Lower leg skin (tissue), 4 donors: ENCODE results near the gene UEVLD. TPM values are rescaled to one million over a fixed set of nuclear protein-coding genes. Genes with fewer than 3 reads are reported as not detected.

Experiments used
- DNase-seq, 2 donors: peaks; one replicate each; pipeline ENCODE4 v3.0.0-alpha.2; 2019; ENCODE audit warnings: low spot score in 2 of 2
- H3K4me3 ChIP-seq: fragments of 200-600 bp; sonication (generic); 2 replicates; pipeline ENCODE4 v1.5.1; 2017; ENCODE audit warnings: mild to moderate bottlenecking, low read depth; ENCODE audit not compliant: poor library complexity, severe bottlenecking
- POLR2A ChIP-seq, 2 donors: fragments of 450-650 bp; IDR thresholded peaks; one replicate each; pipeline ENCODE4 v1.6.1; 2016 to 2017; ENCODE audit warnings: antibody characterized with exemption in 2 of 2, mild to moderate bottlenecking in 1 of 2, moderate library complexity in 1 of 2
- WGBS, 2 donors: methylation state at CpG; one replicate each; pipeline ENCODE4 v1.1.5; 2018; 5-methylcytosine and 5-hydroxymethylcytosine counted together
- intact Hi-C: fragments of 100-400 bp; cut with DNase I; formaldehyde crosslinking; loops from one replicate; pipeline ENCODE4 v1.15.0; 2023; ENCODE audit warnings: low total_unique reads
- total RNA-seq, 4 donors: library from RNA; depleted of rRNA; stranded (reverse); fragments of >200 nt; gene quantifications; one replicate each; pipeline ENCODE4 v1.1.0, GENCODE V29; 2016
- TF ChIP-seq, protein P1 (sequence below), 3 donors: fragments of 450-650 bp; IDR thresholded peaks; one replicate each; pipeline ENCODE4 v1.5.1; 2016; ENCODE audit warnings: antibody characterized with exemption in 3 of 3, mild to moderate bottlenecking in 3 of 3, moderate library complexity in 2 of 3

The UEVLD gene
- 10 to 100 TPM; 21.4 to 50.2 (median 31.3) TPM for total RNA-seq

DNA sequence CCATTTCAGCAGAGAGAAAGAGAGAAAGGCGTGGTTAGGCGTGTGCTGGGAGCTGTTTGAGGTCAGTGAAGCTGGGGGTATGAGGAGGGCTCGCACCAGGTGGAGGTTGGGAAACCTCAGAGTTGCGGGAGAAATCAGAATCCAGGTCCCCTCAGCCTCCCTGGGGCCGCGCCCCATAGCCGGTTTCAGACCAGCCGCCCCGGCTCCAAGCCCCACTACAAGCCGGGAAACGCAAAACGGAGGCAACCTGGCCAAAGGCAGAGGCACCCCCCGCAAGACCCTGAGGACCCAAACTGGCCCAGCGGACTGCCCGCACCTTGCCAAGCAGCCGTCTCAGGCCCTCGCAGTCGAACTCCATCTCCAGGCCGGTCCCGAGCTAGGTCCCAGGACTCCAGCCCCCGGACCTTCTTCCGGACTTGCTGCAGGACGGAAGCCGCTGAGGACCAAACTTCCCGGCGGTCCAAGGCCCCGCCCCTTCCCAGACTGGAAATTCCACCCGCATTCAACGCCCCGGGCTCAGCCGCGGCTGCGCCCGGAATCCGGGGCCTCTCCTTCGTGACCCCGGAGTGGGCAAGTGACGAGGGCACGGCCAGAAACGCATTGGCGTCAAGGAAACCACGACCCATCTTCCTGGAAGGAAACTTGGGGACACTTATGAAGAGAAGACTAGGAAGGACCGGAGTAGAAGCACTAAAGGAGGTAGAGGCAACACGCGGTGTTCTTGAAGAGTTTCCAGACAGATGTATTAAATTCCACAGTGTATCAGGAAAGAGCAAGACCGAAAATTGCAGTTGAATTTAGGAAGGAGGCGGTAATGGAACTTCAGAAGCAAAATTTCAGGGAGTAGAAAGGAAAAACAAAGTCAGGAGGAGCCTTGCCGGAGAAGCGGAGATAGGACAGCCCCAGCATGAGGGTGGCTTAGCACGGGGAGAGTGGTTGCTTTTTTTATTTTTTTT is at the start of gene UEVLD:
TSS of gene UEVLD (minus strand) at position 438 of the 956 bp plus-strand sequence. CDS start at position 358, 80 bp downstream.
- TF ChIP-seq POLR2A (IDR thresholded peaks at IDR 0.05): no peak
- TF ChIP-seq, protein P1, sequence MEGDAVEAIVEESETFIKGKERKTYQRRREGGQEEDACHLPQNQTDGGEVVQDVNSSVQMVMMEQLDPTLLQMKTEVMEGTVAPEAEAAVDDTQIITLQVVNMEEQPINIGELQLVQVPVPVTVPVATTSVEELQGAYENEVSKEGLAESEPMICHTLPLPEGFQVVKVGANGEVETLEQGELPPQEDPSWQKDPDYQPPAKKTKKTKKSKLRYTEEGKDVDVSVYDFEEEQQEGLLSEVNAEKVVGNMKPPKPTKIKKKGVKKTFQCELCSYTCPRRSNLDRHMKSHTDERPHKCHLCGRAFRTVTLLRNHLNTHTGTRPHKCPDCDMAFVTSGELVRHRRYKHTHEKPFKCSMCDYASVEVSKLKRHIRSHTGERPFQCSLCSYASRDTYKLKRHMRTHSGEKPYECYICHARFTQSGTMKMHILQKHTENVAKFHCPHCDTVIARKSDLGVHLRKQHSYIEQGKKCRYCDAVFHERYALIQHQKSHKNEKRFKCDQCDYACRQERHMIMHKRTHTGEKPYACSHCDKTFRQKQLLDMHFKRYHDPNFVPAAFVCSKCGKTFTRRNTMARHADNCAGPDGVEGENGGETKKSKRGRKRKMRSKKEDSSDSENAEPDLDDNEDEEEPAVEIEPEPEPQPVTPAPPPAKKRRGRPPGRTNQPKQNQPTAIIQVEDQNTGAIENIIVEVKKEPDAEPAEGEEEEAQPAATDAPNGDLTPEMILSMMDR (IDR thresholded peaks at IDR 0.05): no peak
- DNase-seq: peak; percentile 87 to 97
- intact Hi-C loops: no loop called here

DNA sequence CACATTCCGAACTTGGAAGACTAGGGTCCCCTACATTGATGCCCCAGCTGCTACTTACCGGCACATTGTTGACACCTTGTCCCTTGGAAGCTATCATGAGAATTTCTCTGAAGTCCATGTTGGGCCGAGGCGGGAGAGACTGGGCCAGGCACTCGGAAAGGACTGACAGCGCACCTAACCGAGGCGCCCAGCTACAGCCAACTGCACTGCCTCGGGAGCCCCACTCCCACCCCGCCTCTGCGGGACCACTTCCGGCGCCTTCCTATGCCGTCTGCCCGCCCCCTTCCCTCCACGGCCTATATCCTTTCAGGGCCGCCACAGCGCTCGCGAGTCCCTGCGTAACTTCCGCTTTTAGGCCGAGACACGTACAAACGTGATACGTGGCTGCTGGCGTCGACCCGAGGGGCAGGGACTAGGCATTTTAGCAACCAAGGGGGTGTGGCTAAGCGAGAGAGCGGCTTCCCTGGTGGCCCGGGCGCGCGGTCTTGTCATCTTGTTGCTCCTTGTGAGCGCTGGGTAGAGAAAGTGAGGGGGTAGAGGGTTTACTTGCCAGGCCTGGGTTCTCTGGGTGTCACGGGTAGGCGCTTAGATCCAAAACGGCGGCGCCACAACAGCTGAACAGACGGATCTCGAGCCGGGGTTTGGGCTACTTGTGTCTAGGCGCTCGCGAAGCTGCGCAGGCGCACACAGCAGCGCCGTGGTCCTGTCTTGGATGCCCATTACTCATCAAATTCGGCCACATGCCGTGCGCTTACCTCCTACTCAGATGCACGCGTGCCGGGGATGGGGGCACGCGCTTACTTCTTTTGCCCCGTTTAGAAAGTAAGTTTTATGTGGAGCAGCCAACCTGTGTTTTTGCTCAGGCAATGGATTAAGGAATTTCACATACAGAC is 45.9 kb upstream of the UEVLD start, which contains the start of gene SPTY2D1:
TSS of gene SPTY2D1 (minus strand) at position 203 of the 893 bp plus-strand sequence. CDS start at position 118, 85 bp downstream.
- 0 to 1% methylated on average over 59 to 60 of the region's 60 CpGs for WGBS, 2 donors
- H3K4me3 ChIP-seq: peak within 1 kb of the TSS; percentile 73
- TF ChIP-seq POLR2A (IDR thresholded peaks at IDR 0.05): peak in 1 of 2 donors; percentile 84
- TF ChIP-seq, protein P1 (IDR thresholded peaks at IDR 0.05): no peak
- peak; percentile 100 for DNase-seq
- intact Hi-C loops: no loop called here

More for the DNA sequence above, at the start of gene UEVLD:
- peak within 1 kb of the TSS; percentile 63 for H3K4me3 ChIP-seq
- WGBS, 2 donors: 1% methylated on average over 43 to 47 of the region's 50 CpGs

DNA sequence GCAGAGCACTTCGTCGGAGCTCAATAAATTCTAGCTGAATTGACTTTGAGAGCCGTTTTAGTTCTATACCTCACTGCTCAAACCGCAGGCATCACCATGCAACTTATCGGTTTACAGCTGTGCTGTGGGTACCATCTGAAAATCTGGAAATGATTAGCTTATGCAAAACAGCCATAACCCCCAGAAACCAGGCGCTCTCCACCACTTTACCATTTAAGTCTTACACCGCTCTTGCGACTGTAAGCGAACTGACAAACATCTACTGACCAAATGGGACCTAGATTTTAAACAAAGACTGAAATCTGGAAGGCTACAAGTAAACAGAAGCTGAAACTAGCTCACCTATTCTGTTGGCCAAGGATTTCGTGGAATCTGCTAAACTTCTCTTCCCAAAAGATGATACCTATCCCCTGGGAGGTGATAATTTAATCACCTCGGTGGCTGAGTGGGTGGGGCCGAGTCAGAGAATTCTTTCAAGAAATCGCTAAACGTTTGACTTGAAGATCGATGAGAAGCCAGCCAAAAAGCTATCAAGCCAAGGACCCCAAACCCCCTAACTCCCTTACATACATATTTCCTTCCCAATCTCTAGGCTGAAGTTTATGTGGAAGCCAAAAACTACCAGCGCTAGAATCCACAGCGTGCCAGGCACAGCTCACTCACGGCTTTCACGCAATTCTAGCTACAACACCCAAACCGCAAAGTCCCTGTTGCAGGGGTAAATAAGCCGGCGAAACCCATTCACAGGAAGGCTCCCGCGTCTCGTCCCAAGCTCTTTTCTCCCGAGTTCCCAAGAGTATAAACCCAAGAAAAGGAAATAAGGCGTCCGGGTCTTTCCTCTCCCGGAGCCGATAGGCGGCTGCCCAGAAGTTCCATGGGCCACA is 45.0 kb upstream of the UEVLD start:
- H3K4me3 ChIP-seq: peak overlapping the region; percentile 73
- TF ChIP-seq, protein P1 (IDR thresholded peaks at IDR 0.05): no peak
- TF ChIP-seq POLR2A (IDR thresholded peaks at IDR 0.05): no peak
- 5 to 9% methylated on average over 31 of the region's 31 CpGs for WGBS, 2 donors
- DNase-seq: peak in 1 of 2 donors; percentile 39
- intact Hi-C loops: no loop called here

DNA sequence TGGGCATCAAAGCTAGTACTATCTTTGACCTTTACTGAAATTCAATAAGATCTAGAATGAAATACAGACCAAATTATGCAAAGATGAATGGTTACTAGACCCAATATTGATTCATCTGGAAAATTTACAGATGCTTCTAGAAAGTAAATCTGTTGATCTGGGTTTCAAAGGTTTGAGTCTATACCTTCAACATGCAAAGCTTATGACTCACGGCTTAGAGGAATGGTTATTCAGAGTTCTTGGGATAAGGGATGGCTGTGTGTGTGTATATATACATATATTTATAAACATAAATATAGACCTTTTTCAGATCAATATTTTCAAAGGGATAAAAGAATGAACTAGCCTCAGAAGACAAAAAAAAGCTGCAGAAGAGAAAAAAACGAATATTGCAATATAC is 44.3 kb upstream of the UEVLD start:
- TF ChIP-seq, protein P1 (IDR thresholded peaks at IDR 0.05): no peak
- TF ChIP-seq POLR2A (IDR thresholded peaks at IDR 0.05): no peak
- 43 to 45% methylated on average over 2 of the region's 2 CpGs for WGBS, 2 donors
- intact Hi-C loops: no loop called here
- no peak overlapping the region for H3K4me3 ChIP-seq
- no peak for DNase-seq

DNA sequence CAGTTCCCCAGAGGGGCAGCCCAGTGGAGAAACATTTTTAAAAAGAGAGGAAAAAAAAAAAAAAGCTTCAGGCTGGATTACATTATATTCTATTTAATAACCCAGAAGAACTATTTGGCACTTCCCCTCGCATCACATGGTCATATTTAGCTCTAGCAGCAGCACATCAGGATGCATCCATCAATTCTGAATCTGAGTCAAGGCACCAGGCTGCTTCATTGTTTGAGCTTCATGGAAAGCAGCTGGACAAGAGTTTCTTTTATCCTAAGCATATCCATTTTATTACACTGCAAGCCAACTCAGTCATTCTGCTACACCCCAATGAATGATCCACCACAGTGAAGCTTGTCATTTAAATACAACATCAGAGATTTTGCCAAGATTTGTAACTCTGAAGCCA is 35.6 kb upstream of the UEVLD start:
- DNase-seq: no peak
- WGBS, 2 donors: 71 to 76% methylated on average over 1 of the region's 1 CpG

More for the DNA sequence above, 35.6 kb upstream of the UEVLD start:
- intact Hi-C loops: no loop called here
- no peak overlapping the region for H3K4me3 ChIP-seq
- TF ChIP-seq, protein P1 (IDR thresholded peaks at IDR 0.05): no peak
- no peak for TF ChIP-seq POLR2A (IDR thresholded peaks at IDR 0.05)
